ENCODE measurements around the gene MAPK1. TPM values are rescaled to one million over a fixed set of nuclear protein-coding genes. Genes with fewer than 3 reads are reported as not detected.
A peak's percentile ranks its signal among the peaks of the same experiment; 100 is the strongest.

MAPK1 gene
- total RNA-seq, 1 donor from 2014 or later, result 148 TPM

DNA sequence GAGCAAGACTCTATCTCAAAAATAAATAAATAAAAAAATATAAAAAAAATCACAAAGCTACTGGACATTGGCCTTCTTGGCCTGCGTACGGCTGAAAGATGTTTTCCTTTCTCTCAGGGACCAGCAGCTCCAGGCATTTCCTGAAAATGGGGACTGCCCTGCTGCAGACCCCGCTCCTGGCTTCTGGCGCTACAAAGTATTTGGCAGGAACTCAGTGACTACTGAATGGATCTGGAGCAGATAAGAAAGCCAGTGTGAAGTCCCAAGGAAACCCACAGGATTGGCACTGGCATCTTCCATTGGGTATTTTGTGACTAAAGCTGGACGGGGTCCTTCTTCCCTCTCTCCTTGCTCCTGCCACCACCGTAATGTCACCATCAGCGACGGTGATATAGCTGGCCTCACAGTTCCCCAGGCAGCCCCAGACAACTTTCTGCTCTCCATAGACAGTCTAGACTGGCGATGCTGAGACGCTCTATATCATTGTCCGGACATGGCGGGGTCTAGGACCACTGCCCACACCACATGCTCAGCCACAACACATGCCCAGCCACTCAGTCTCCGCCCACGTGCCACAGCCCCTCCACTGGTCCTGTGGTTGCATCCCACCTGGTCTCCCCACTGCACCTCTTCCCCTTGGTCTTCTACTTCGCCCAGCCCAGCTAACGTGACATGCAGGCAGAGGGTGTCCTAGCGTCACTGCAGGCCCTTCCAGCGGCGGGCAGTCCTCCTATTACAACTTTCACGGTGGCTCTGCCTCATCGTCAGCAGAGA, 109.2 kb downstream of the MAPK1 start:
- no peak for DNase-seq (ENCODE audit: low read depth)
- Histone ChIP-seq H3K79me2 (ENCODE audit: insufficient read depth, low read length) (no peaks in the 10 kb centered on the region), H3K36me3 (ENCODE audit: insufficient read depth, low read length) (peaks cover 19% of the 10 kb centered on the region), H3K27me3 (ENCODE audit: insufficient read depth, low read length) (no peaks in the 10 kb centered on the region), H3K27ac (ENCODE audit: low read depth, low read length) (no peak overlapping the region), H3K4me1 (ENCODE audit: insufficient read depth, low read length) (peaks cover 30% of the 10 kb centered on the region), H3K4me3 (ENCODE audit: insufficient read depth, low read depth, low read length) (no peak overlapping the region), H3K4me2 (ENCODE audit: low read length) (no peak overlapping the region), H2AFZ (ENCODE audit: low read depth, low read length) (no peak overlapping the region), H3K9ac (ENCODE audit: low read length) (no peak overlapping the region), H4K20me1 (ENCODE audit: insufficient read depth, low read length) (peaks cover 24% of the 10 kb centered on the region), H3K9me3 (ENCODE audit: insufficient read depth, low read depth, low read length) (no peaks in the 10 kb centered on the region)
- Mint-ChIP-seq H3K27me3 (ENCODE audit: low read depth, unreplicated experiment) (no peaks in the 10 kb centered on the region), H3K27ac (ENCODE audit: unreplicated experiment) (peak overlapping the region; percentile 34), H3K4me1 (ENCODE audit: low read depth, unreplicated experiment) (peaks cover 24% of the 10 kb centered on the region), H3K36me3 (ENCODE audit: low read depth, unreplicated experiment) (peaks cover 26% of the 10 kb centered on the region), H3K4me3 (ENCODE audit: unreplicated experiment) (no peak overlapping the region), H3K9me3 (ENCODE audit: unreplicated experiment) (no peaks in the 10 kb centered on the region)
- no peak for FAIRE-seq
- TF ChIP-seq EZH2 (IDR thresholded peaks at IDR 0.05; ENCODE audit: insufficient read depth, low read length), result no peak
- TF ChIP-seq, protein P1, sequence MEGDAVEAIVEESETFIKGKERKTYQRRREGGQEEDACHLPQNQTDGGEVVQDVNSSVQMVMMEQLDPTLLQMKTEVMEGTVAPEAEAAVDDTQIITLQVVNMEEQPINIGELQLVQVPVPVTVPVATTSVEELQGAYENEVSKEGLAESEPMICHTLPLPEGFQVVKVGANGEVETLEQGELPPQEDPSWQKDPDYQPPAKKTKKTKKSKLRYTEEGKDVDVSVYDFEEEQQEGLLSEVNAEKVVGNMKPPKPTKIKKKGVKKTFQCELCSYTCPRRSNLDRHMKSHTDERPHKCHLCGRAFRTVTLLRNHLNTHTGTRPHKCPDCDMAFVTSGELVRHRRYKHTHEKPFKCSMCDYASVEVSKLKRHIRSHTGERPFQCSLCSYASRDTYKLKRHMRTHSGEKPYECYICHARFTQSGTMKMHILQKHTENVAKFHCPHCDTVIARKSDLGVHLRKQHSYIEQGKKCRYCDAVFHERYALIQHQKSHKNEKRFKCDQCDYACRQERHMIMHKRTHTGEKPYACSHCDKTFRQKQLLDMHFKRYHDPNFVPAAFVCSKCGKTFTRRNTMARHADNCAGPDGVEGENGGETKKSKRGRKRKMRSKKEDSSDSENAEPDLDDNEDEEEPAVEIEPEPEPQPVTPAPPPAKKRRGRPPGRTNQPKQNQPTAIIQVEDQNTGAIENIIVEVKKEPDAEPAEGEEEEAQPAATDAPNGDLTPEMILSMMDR (IDR thresholded peaks at IDR 0.05; ENCODE audit: insufficient read depth, low read depth, low read length), result no peak

DNA sequence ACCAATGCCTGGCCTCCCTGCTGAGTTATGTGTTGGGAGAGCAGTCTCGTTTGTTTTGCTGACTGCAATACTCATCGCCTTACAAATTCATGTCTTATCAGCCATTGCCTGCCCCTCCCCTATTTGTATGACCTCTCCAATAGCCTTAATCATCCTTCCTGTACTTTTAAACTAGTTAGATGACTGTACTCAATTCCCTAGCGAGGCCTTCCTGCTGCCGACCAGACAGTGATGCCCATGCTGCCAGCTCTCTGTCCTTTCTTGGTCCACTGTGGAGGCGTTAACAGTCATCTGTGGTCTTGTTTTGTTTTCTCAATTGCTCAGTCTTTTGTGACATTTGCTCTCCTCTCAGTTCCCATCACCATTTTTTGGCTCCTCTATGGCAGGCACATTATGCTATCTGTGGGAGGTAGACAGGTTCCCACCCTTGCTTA, 111.6 kb downstream of the MAPK1 start:
- peak overlapping the region; percentile 4 for H3K4me3 Mint-ChIP-seq (ENCODE audit: unreplicated experiment)
- H3K4me1 Mint-ChIP-seq (ENCODE audit: low read depth, unreplicated experiment), result peaks cover 19% of the 10 kb centered on the region
- Histone ChIP-seq H4K20me1 (ENCODE audit: insufficient read depth, low read length) (peaks cover 16% of the 10 kb centered on the region), H3K4me1 (ENCODE audit: insufficient read depth, low read length) (peaks cover 26% of the 10 kb centered on the region), H3K4me2 (ENCODE audit: low read length) (peak overlapping the region; percentile 60), H3K36me3 (ENCODE audit: insufficient read depth, low read length) (peaks cover 5% of the 10 kb centered on the region), H3K9me3 (ENCODE audit: insufficient read depth, low read depth, low read length) (no peaks in the 10 kb centered on the region), H3K27ac (ENCODE audit: low read depth, low read length) (peak overlapping the region; percentile 63), H3K4me3 (ENCODE audit: insufficient read depth, low read depth, low read length) (no peak overlapping the region), H3K9ac (ENCODE audit: low read length) (peak overlapping the region; percentile 8), H3K79me2 (ENCODE audit: insufficient read depth, low read length) (no peaks in the 10 kb centered on the region), H3K27me3 (ENCODE audit: insufficient read depth, low read length) (no peaks in the 10 kb centered on the region), H2AFZ (ENCODE audit: low read depth, low read length) (no peak overlapping the region)
- H3K9me3 Mint-ChIP-seq (ENCODE audit: unreplicated experiment), result no peaks in the 10 kb centered on the region
- no peak for TF ChIP-seq EZH2 (IDR thresholded peaks at IDR 0.05; ENCODE audit: insufficient read depth, low read length)
- TF ChIP-seq, protein P1 (IDR thresholded peaks at IDR 0.05; ENCODE audit: insufficient read depth, low read depth, low read length), result no peak
- FAIRE-seq (peak; percentile 91), DNase-seq (ENCODE audit: low read depth) (peak; percentile 75)
- no peaks in the 10 kb centered on the region for H3K27me3 Mint-ChIP-seq (ENCODE audit: low read depth, unreplicated experiment)
- H3K36me3 Mint-ChIP-seq (ENCODE audit: low read depth, unreplicated experiment), result peaks cover 21% of the 10 kb centered on the region
- no peak overlapping the region for H3K27ac Mint-ChIP-seq (ENCODE audit: unreplicated experiment)

DNA sequence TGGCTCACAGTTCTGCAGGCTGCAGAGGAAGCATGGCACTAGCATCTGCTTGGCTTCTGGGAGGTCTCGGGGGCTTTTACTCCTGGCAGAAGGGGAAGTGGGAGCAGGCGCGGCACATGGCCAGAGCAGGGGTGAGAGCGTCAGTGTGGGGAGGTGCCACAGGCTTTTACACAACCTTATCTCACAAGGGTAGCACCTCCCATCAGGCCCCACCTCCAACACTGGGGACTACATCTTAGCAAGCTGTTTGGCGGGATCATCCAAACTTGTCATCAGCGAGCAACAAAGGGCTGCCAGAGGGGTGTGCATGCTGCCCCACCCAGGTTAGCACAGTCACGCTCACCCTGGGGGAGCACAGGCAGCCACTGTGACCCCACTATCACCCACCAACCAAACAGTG, 112.9 kb downstream of the MAPK1 start:
- Mint-ChIP-seq H3K4me3 (ENCODE audit: unreplicated experiment) (no peak overlapping the region), H3K27me3 (ENCODE audit: low read depth, unreplicated experiment) (no peaks in the 10 kb centered on the region), H3K4me1 (ENCODE audit: low read depth, unreplicated experiment) (peaks cover 15% of the 10 kb centered on the region), H3K27ac (ENCODE audit: unreplicated experiment) (peak overlapping the region; percentile 1), H3K36me3 (ENCODE audit: low read depth, unreplicated experiment) (peaks cover 17% of the 10 kb centered on the region), H3K9me3 (ENCODE audit: unreplicated experiment) (no peaks in the 10 kb centered on the region)
- TF ChIP-seq, protein P1 (IDR thresholded peaks at IDR 0.05; ENCODE audit: insufficient read depth, low read depth, low read length), result no peak
- no peak for TF ChIP-seq EZH2 (IDR thresholded peaks at IDR 0.05; ENCODE audit: insufficient read depth, low read length)
- H3K4me1 ChIP-seq (ENCODE audit: insufficient read depth, low read length), result peaks cover 21% of the 10 kb centered on the region
- H3K79me2 ChIP-seq (ENCODE audit: insufficient read depth, low read length), result no peaks in the 10 kb centered on the region
- H3K4me2 ChIP-seq (ENCODE audit: low read length), result peak overlapping the region; percentile 60
- H3K27me3 ChIP-seq (ENCODE audit: insufficient read depth, low read length), result no peaks in the 10 kb centered on the region
- H4K20me1 ChIP-seq (ENCODE audit: insufficient read depth, low read length), result peaks cover 13% of the 10 kb centered on the region
- H3K4me3 ChIP-seq (ENCODE audit: insufficient read depth, low read depth, low read length), result no peak overlapping the region
- DNase-seq (ENCODE audit: low read depth) (no peak), FAIRE-seq (no peak)
- peaks cover 3% of the 10 kb centered on the region for H3K36me3 ChIP-seq (ENCODE audit: insufficient read depth, low read length)
- no peak overlapping the region for H2AFZ ChIP-seq (ENCODE audit: low read depth, low read length)
- H3K9me3 ChIP-seq (ENCODE audit: insufficient read depth, low read depth, low read length), result no peaks in the 10 kb centered on the region
- H3K9ac ChIP-seq (ENCODE audit: low read length), result peak overlapping the region; percentile 36
- no peak overlapping the region for H3K27ac ChIP-seq (ENCODE audit: low read depth, low read length)
